ENCODE data around the gene SLC17A2.

- no peak for TF ChIP-seq RCOR1 (IDR thresholded peaks at IDR 0.05; ENCODE audit: insufficient replicate concordance, low read length)
- no peak for TF ChIP-seq POLR2A (IDR thresholded peaks at IDR 0.05; ENCODE audit: low read depth, low read length)
Observed at GRCh38 chr6:25872814-25873213, 57.7 kb downstream of the SLC17A2 start.

Measured in IMR-90 (cell line).